GM19025 (cell line): ENCODE data around the gene KRTAP4-8.
"Not testable (repeated sequence)": the region's sequence is repeated elsewhere in the genome, so short reads cannot be mapped to it uniquely, and the experiment has no call there.

Experiments used
- ATAC-seq: cut with Tn5 transposase; IDR thresholded peaks from one replicate; pipeline ENCODE4 v1.9.1; 2021; ENCODE audit warnings: mild to moderate bottlenecking, low read depth, moderate library complexity; ENCODE audit not compliant: unreplicated experiment

KRTAP4-8 gene

DNA sequence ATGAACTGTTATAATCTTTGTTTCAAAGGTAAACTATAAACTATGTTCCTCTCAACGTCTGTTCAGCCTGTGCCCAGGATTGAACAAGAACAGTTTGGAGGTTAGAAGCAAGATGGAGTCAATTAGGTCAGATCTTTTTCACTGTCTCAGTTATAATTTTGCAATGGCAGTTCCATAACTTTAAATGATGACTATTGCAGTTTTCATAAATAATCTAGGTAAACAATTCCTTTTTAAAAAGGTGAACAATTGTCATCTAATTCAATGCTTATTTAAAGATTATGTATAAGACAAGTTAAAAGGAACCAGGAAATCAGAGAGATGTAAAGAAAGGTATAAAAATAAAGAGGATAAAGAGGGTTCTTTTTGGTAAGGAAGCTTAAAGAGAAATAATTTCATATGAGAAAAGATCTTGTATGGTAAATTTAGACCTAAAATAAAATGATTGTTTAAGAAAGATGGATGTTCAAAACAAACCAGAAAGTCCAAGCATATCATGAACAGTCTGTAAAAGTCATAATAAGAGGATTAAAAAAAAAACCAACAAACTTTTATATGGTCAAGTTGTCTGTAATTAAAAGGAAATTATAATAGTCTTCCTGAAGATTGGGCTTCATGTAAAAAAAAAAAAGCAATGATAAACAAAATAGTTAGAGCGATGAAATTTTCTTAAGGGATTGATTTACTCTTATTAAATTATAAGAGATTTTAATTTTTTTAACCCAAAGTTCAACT is 13.4 kb upstream of the KRTAP4-8 start:
- no peak for ATAC-seq

DNA sequence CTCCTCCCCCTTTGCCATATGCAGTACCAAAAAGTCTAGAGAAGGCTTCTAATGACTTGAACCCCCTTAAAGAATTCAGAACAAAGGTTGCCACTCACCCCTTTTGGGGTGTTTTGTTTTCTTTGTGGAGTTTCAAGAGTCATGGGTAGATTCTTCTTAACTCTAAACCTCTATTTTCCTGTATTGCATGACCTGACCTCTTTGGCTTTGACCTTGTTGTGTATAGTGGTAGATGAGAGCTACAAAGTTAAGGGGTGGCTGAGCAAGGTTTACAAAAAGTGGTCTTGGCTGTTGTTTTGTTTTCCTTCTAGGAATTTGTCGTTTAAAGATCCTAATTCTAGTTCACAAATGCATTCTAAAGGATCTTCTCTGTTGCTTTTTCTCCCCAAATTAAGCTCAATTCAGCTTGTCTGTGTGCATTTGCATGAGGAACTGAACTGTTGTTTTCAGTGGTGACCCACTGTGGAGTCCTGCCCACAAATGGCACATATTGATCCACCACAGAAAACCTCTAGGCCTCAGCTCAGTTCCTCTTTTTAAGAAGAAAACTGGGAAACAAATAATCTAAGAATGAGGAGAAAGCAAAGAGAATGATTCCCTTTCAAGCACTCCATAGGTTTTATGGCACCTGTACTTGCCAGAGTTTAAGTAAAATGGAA is 10.9 kb upstream of the KRTAP4-8 start:
- not testable (repeated sequence) for ATAC-seq

DNA sequence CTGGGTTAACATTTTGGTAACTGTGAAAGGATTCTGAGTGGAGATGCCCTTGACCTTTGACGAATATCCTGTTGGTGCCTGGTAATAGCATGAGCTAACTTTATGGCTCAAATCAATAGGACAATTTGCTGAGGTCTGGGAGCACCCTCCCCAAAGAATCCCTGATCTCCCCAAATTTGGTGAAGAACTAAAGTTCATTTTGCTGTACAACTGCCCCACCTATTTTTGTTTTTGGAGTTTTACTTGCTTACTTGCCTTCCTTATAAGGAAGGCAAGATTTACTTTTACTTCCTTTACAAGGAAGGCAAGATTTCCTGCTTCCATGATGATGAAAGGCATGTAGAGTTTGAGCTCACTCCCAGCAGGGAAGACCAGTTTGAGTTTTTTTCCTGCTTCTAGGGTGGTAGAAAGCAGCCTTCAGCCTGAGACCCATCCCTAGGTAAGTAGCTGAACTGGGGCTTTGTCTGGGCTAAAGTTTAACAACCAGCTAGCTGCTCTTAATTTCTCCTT is 10.1 kb upstream of the KRTAP4-8 start:
- no peak for ATAC-seq

DNA sequence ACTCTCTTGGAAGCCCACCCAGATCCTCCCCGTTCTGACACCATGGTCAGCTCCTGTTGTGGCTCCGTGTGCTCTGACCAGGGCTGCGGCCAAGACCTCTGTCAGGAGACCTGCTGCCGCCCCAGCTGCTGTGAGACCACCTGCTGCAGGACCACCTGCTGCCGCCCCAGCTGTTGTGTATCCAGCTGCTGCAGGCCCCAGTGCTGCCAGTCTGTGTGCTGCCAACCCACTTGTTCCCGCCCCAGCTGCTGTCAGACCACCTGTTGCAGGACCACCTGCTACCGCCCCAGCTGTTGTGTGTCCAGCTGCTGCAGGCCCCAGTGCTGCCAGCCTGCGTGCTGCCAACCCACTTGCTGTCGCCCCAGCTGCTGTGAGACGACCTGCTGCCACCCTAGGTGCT is 7.4 kb upstream of the KRTAP4-8 start, which contains the start of gene KRTAP4-9:
TSS of gene KRTAP4-9 (plus strand) at position 43 of the 400 bp plus-strand sequence. CDS start at position 43, 0 bp downstream.
- not testable (repeated sequence) for ATAC-seq

DNA sequence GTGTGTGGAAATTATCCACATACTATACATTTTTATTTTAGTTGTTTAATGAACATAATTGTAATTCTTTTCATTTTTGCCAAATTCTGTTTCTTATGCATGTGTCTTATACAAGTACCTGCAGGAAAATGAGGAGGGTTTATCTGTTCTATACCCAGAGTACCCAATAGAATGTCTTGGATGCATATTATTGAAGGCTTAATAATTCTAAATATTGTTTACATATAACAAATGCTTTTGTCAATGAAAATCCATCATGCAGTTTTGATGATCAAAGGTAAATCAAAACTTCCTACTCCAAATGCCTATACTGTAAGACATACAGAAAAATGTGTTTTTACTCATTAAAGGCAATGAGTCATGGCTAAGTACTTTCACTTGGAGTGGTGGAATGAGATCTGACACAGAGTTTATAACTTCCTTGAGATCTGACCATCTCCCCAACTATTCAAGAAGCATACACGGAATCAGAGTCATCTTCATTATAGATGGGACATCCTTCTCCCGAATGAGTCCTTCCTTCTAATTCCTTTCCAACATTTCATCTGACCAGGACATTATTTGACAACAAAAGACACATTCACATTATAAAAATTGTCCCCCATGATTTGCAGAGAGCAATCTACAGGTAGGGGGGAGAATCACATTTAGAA is 6.6 kb upstream of the KRTAP4-8 start:
- not testable (repeated sequence) for ATAC-seq

DNA sequence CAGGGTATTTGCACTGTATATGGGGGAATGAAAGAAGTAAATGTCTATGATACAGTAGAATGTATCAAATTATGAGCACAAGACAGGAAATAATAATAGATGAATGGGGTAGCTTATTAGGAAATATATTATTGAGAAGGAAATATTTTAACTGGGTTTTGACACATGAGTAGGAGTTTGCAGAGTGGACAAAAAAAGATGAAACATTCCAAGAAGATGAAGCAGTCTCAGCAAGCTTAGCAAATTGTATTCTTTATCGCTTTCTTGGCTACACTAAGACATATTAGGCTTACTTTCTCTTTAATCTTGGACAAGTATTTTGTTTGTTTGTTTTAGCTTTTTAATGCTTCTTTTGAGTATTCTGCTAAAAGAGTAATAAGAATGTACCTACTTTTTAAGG is 6.0 kb upstream of the KRTAP4-8 start:
- no peak for ATAC-seq

DNA sequence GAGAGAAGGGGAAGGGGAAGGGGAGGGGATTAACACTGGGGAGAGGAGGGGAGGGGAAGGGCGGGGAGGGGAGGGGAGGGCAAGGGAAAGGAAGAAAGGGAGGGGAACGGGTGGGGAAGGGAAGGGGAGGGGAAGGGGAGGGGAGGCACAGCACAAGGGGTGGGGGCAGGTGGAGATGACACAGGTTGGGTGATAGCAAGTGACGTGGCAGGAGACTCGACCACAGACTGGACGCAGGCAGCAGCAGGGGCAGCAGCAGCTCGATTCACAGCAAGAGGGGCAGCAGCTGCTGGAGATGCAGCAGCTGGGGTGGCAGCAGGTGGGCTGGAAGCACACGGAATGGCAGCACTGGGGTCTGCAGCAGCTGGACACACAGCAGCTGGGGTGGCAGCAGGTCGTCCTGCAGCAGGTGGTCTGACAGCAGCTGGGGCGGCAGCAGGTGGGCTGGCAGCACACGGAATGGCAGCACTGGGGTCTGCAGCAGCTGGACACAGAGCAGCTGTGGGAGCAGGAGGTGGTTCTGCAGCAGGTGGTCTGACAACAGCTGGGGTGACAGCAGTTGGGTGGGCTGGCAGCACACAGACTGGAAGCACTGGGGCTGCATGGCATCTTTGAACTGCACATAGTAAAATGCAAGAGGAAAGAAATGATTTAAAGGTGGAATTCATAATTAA is 3.8 kb upstream of the KRTAP4-8 start, which contains the start of gene KRTAP4-16:
TSS of gene KRTAP4-16 (minus strand) at position 624 of the 674 bp plus-strand sequence. CDS start at position 624, 0 bp downstream.
- ATAC-seq, result no peak

DNA sequence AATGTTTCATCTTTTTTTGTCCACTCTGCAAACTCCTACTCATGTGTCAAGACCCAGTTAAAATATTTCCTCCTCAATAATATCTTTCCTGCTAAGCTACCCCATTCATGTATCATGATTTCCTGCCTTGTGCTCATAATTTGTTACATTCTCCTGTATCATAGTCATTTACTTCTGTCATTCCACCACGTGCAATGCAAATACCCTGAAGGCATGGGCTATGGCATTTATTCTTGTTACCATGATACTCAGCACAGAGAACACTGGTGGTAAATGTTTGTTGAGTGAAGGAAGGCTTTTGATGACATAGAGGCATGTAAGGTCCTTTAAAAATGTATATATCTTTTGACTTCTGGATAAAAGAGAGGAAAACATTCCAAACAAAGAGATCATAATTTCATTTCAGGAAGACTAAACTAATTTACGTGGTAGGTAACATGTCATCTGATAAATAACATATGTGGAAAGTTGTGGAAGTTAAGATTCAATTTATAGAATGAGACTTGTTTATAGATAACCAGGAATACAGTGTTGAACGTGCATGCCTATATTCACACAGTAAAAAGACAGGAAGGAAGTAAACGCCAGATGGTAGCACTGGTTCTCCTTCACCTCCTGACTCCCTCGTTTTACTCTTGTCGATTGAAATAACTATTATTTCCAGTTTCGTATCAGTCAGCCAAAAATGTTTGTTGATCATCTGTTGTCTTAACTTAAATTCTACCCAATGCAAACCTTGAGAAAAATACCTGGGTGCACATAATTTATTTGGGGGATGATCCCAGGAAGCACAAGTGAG is 1.9 kb upstream of the KRTAP4-8 start:
- not testable (repeated sequence) for ATAC-seq

DNA sequence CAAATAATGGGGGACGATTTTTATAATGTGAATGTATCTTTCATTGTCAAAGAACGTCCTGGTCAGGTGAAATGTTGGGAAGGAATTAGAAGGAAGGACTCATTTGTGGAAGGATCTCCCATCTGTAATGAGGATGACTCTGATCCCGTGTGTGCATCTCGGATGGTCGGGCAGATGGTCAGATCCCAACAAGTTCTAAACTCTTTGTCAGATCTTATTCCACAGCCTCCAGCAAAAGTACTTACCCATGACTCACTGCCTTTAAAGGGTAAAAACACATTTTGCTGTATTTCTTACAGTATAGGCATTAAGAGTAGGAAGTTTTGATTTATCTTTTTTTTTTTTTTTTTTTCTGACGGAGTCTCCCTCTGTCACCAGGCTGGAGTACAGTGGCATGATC is 539 bp upstream of the KRTAP4-8 start:
- ATAC-seq, result no peak

DNA sequence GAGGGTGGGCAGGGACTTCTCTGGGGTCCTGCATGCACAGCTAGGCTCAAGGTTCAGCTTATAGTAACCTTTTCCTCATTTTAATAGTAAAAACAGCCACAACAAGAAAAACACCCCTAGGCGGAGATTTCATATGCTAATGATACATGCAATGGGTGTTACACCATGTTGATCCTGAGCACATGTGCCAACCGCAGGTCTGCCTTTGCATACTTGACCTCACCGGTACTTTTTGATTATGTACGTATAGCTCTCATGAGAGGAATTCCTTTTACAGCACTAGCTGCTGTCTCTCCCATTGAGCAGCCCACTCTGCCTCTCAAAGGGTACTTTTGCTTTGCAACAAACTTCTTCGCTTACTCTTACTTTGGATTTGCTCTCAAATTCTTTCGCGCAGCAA is 1.9 kb downstream of the KRTAP4-8 start:
- no peak for ATAC-seq

DNA sequence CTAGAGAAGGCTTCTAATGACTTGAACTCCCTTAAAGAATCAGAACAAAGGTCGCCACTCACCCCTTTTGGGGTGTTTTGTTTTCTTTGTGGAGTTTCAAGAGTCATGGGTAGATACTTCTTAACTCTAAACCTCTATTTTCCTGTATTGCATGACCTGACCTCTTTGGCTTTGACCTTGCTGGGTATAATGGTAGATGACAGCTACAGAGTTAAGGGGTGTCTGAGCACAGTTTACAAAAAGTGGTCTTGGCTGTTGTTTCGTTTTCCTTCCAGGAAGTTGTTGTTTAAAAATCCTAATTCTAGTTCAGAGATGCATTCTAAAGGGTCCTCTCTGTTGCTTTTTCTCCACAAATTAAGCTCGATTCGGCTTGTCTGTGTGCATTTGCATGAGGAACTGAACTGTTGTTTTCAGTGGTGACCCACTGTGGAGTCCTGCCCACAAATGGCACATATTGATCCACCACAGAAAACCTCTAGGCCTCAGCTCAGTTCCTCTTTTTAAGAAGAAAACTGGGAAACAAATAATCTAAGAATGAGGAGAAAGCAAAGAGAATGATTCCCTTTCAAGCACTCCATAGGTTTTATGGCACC is 9.1 kb downstream of the KRTAP4-8 start:
- ATAC-seq, result not testable (repeated sequence)

DNA sequence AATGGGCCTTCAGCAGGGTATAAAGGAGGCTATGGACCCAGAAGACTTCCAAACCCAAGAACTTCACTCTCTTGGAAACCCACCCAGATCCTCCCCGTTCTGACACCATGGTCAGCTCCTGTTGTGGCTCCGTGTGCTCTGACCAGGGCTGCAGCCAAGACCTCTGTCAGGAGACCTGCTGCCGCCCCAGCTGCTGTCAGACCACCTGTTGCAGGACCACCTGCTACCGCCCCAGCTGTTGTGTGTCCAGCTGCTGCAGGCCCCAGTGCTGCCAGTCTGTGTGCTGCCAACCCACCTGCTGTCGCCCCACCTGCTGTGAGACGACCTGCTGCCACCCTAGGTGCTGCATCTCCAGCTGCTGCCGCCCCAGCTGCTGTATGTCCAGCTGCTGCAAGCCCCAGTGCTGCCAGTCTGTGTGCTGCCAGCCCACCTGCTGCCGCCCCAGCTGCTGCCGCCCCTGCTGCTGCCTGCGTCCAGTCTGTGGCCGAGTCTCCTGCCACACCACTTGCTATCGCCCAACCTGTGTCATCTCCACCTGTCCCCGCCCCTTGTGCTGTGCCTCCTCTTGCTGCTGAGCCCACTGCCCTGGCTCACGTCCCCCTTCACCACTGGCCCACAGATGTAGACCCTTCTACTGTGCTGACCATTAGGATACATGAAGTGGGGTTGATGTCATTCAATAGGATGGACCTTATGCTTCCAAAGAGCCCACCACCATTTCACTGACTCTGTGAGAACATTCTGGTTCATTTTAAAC is 13.7 kb downstream of the KRTAP4-8 start, which contains the start of gene KRTAP4-7:
TSS of gene KRTAP4-7 (plus strand) at position 51 of the 757 bp plus-strand sequence. CDS start at position 108, 57 bp downstream.
- ATAC-seq, result not testable (repeated sequence)

DNA sequence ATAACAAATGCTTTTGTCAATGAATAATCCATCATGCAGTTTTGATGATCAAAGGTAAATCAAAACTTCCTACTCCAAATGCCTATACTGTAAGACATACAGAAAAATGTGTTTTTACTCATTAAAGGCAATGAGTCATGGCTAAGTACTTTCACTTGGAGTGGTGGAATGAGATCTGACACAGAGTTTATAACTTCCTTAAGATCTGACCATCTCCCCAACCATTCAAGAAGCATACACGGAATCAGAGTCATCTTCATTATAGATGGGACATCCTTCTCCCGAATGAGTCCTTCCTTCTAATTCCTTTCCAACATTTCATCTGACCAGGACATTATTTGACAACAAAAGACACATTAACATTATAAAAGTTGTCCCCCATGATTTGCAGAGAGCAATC is 14.5 kb downstream of the KRTAP4-8 start:
- ATAC-seq, result not testable (repeated sequence)

DNA sequence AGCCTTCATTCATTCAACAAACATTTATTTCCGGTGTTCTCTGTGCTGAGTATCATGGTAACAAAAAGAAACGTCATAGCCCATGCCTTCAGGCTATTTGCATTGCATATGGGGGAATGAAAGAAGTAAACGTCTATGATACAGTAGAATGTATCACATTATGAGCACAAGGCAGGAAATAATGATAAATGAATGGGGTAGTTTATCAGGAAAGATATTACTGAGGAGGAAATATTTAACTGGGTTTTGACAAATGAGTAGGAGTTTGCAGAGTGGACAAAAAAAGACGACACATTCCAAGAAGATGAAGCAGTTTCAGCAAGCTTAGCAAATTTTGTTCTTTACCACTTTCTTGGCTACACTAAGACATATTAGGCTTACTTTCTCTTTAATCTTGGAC is 15.3 kb downstream of the KRTAP4-8 start:
- no peak for ATAC-seq

DNA sequence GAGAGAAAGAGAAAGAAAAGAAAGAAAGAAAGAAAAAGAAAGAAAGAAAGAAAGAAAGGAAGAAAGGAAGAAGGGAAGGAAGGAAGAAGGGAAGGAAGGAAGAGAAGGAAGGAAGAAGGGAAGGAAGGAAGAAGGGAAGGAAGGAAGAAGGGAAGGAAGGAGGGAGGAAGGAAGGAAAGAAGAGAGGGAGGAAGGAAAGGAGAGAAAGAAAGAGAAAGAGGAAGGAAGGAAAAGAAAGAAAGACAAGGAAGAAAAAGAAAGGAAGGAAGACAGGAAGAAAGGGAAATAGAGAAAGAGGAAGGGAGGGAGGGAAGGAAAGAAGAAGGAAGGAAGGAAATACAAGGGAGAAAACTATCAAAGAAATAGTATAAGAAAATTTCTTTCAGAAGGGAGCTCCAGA is 21.2 kb downstream of the KRTAP4-8 start:
- no peak for ATAC-seq

DNA sequence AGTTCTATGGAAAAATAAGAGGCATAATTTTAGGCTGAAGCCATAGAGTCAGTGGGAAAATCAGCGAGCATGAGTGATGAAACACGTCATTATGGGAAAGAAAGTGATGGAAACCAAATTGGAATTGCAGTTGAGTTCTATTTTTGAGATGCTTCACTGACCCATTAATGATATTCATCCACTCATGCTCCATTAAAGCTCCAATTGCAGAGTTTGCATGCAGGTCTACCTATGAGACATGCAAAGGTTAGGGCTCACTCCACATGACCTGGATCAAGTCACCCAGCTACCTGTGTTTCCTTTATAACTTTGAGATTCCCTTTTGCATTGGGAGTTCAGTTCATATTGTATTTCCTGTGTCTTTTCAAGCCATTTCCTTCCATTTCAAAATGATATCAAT is 24.3 kb downstream of the KRTAP4-8 start:
- no peak for ATAC-seq

DNA sequence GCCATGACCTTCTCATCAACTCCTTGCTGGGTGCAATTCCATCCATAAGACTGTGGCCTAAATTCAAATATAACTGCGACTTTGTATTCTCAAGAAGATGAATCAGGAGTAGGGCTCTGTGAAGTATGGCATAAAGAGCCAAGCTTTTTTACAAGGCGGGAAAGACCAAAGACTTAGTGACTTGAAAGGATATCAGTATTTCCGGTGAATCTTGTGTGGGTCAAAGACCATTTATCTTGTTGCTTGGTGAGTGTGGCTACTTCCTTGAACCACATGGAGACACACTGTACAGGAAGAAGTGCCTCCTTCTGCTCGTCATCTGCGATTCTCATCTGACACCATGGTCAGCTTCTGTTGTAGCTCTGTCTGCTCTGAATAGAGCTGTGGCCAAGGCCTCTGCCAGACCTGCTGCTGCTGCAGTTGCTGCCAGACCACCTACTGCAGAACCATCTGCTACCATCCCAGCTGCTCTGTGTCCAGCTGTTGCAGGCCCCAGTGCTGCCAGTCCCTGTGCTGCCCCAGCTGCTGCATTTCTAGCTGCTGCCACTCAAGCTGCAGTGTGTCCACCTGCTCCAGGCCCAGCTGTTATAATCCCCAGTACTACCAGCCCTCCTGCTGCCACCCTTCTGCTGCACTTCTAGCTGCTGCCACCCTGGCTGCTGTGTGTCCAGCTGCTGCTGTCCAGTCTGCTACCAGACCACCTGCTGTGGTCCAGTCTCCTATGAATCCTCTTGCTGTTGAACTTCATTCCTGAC is 26.2 kb downstream of the KRTAP4-8 start:
- no peak for ATAC-seq

DNA sequence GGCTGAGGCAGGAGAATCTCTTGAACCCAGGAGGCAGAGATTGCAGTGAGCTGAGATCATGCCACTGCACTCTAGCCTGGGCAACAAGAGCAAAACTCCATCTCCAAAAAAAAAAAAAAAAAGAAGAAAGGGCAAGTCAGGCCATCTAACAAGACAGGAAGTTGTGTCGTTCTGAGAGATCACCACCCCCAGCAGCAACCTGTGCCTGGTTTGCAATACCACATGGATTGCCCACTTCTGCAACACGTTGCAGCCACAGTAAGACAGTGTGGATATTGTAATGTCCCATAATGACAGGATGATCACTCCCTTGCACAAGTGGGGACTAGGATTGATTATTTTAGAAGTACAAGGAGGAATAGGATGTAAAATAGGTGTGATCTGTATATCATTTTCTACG is 28.9 kb downstream of the KRTAP4-8 start:
- ATAC-seq, result no peak
